HG02852 (cell line): ENCODE results near the gene ATCAY.
"Not testable (repeated sequence)": the region's sequence is repeated elsewhere in the genome, so short reads cannot be mapped to it uniquely, and the experiment has no call there.

ENCODE experiments used
- ATAC-seq: cut with Tn5 transposase; IDR thresholded peaks from one replicate; pipeline ENCODE4 v1.9.1; 2021; ENCODE audit warnings: mild to moderate bottlenecking, moderate library complexity; ENCODE audit not compliant: unreplicated experiment

Gene ATCAY

GRCh38 chr19:3945838-3946237 lies 65.4 kb downstream of the ATCAY start:
- no peak for ATAC-seq

- ATAC-seq: not testable (repeated sequence)
These were observed 66.9 kb downstream of the ATCAY start for GRCh38 chr19:3947316-3947933.

- no peak for ATAC-seq
These were observed 68.8 kb downstream of the ATCAY start for GRCh38 chr19:3949294-3949693.

- ATAC-seq: no peak
These were observed 69.7 kb downstream of the ATCAY start for GRCh38 chr19:3949997-3950859.

GRCh38 chr19:3950871-3951861 lies 70.7 kb downstream of the ATCAY start:
- ATAC-seq: no peak

GRCh38 chr19:3952755-3953276 lies 72.3 kb downstream of the ATCAY start:
- not testable (repeated sequence) for ATAC-seq

GRCh38 chr19:3954107-3954506 lies 73.6 kb downstream of the ATCAY start:
- ATAC-seq: no peak

- not testable (repeated sequence) for ATAC-seq
These were observed 74.8 kb downstream of the ATCAY start for GRCh38 chr19:3955276-3955675.

- ATAC-seq: no peak
These were observed 75.2 kb downstream of the ATCAY start for GRCh38 chr19:3955688-3956087.

GRCh38 chr19:3958836-3959765 lies 78.6 kb downstream of the ATCAY start:
- ATAC-seq: no peak

- ATAC-seq: no peak
These were observed 79.3 kb downstream of the ATCAY start for GRCh38 chr19:3959766-3960131.

- no peak for ATAC-seq
These were observed 80.5 kb downstream of the ATCAY start for GRCh38 chr19:3961007-3961406.

- no peak for ATAC-seq
These were observed 83.2 kb downstream of the ATCAY start for GRCh38 chr19:3963458-3964255.

GRCh38 chr19:3964256-3965194 lies 84.0 kb downstream of the ATCAY start:
- no peak for ATAC-seq

- no peak for ATAC-seq
These were observed 85.8 kb downstream of the ATCAY start for GRCh38 chr19:3966051-3967017.

- not testable (repeated sequence) for ATAC-seq
These were observed 87.5 kb downstream of the ATCAY start for GRCh38 chr19:3967983-3968382.
